Astrocyte of the cerebellum (primary cell): Measurements from ENCODE around the gene ZHX3.

ENCODE experiments used
- DNase-seq: peaks from one replicate; pipeline ENCODE4 v3.0.0-alpha.2; 2011; ENCODE audit warnings: low read depth
- H3K4me3 ChIP-seq: 2 replicates; pipeline ENCODE4 v1.5.1; 2011; ENCODE audit warnings: mild to moderate bottlenecking, low read depth, low read length, moderate library complexity
- CTCF ChIP-seq: IDR thresholded peaks from 2 replicates; pipeline ENCODE4 v1.5.1; 2012; ENCODE audit warnings: low read length, low read depth, moderate library complexity, mild to moderate bottlenecking; ENCODE audit errors: missing control alignments
- in situ Hi-C: cut with HindIII; loops from 2 replicates; pipeline ENCODE4 v1.10.0; 2017; ENCODE audit warnings: low sequenced_read_pairs

ZHX3 gene

GRCh38 chr20:41230136-41230535, 87.4 kb downstream of the ZHX3 start:
- no peak for DNase-seq
- no peak overlapping the region for H3K4me3 ChIP-seq
- in situ Hi-C loops, result no loop called here
- TF ChIP-seq CTCF, result no peak

GRCh38 chr20:41229259-41229658, 88.3 kb downstream of the ZHX3 start:
- in situ Hi-C loops, result no loop called here

GRCh38 chr20:41228858-41229257, 88.7 kb downstream of the ZHX3 start:
- in situ Hi-C loops, result no loop called here
- no peak for TF ChIP-seq CTCF

More at GRCh38 chr20:41229259-41229658, 88.3 kb downstream of the ZHX3 start:
- H3K4me3 ChIP-seq, result no peak overlapping the region
- TF ChIP-seq CTCF, result no peak
- DNase-seq, result no peak

GRCh38 chr20:41226426-41226825, 91.1 kb downstream of the ZHX3 start:
- in situ Hi-C loops, result no loop called here
- H3K4me3 ChIP-seq, result no peak overlapping the region
- TF ChIP-seq CTCF, result no peak
- DNase-seq, result no peak

More at GRCh38 chr20:41228858-41229257, 88.7 kb downstream of the ZHX3 start:
- no peak overlapping the region for H3K4me3 ChIP-seq
- DNase-seq, result no peak

- no peak overlapping the region for H3K4me3 ChIP-seq
- in situ Hi-C loops, result no loop called here
- TF ChIP-seq CTCF, result no peak
- DNase-seq, result no peak
Observed at GRCh38 chr20:41225091-41225490, 92.4 kb downstream of the ZHX3 start.

- DNase-seq, result no peak
- TF ChIP-seq CTCF, result no peak
- in situ Hi-C loops, result no loop called here
- no peak overlapping the region for H3K4me3 ChIP-seq
Observed at GRCh38 chr20:41224281-41224680, 93.2 kb downstream of the ZHX3 start.

- in situ Hi-C loops, result no loop called here
- TF ChIP-seq CTCF, result no peak
- H3K4me3 ChIP-seq, result no peak overlapping the region
- DNase-seq, result no peak
Observed at GRCh38 chr20:41223112-41223511, 94.4 kb downstream of the ZHX3 start.
